NCI-H1694 (cell line): ENCODE measurements around the gene PIGW.

Experiments used
- DNase-seq: peaks from one replicate; lab custom pipeline; 2025; lab: John Stamatoyannopoulos, UW

The PIGW gene

DNA sequence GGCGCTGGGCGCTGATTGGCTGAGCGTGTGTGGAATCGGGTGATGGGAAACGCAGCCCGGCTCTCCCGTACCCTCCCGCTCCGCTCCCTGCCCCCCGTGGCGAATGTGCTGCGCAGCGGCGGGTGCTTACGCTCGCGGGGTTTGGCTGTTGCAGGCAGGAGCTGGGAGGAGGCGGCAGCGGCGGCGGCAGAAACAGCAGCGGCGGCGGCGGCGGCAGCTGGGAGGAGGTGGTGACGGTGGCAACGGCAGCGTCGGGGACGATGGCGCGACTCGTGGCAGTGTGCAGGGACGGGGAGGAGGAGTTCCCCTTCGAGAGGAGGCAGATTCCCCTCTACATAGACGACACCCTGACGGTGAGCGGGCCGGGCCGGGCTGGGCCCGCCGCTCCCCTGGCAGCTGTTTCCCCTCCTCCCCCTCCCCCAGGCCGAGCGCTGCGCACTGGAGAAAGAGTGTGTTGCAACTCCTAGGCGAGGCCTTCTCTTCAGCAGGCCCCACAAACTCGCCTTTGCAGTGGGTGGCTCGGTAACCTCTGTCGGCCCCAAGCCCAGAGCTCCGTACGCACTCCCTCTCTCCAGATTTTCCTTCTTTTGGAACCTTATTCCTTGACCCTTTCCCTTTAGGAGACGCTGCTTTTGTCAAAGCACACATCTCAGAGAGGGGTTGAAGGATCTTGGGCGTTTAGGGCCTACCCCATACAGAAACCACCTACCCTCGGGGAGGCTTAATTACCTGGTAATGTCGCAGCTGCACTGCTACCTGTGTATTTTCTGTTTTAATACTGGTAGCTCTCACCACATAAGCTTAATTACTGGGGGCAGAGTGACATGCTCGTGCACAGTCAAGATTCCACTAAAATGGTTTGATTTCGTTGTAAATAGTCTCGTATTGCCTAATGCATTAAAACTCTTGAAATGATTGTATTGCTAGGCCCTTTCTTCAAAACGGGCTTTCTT lies 11.0 kb downstream of the PIGW start:
- DNase-seq: peak; percentile 93

DNA sequence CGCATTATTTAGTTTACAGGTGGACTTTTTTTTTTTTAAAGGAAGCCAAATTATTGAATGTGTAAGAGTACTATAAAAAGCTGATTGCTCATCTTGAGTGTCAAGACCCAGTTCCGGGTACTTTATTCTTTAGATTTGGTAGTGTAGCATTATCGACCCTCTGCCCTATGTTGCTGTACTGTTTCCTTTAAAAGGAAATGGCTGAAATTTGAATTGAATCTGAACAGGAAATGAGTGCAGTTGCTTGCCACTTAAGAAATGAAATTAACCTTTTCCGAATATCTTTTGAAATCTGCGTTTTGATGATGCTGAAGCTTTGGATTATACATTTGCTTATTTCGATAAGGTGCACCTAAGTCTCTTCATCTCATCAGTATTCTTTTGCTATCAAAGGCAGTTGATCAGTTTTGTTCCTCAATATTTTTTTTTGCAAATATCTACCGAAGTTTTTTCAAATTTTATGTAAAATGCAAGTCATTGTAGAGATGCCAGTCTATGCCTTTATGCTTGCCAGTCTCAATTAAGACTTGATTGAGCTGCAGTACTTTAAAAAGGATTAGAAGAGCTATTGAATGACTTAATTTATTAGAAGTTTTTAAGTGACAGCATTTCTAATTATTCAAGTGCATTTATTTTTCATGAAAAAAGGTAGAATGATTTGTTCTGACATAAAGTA lies 11.8 kb downstream of the PIGW start:
- no peak for DNase-seq

DNA sequence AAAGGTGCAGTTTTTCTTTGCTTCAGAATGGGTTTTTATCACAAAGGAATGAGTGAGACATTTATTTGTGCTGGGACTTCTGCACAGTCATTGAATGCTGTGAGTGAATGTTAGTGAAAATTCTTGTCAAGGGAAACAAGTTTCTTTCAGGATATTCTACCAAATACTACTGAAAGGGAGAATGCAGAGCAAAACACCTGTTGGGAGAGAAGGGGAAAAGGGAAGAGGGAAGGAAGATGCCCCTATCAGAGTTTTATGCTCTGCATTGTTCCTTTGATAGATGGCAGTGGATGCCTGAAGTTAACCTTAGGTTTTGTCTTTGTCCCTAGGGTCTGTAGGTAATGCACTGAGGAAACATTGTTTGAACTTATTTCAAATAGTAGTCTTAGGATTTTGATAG lies 13.0 kb downstream of the PIGW start:
- DNase-seq: no peak

DNA sequence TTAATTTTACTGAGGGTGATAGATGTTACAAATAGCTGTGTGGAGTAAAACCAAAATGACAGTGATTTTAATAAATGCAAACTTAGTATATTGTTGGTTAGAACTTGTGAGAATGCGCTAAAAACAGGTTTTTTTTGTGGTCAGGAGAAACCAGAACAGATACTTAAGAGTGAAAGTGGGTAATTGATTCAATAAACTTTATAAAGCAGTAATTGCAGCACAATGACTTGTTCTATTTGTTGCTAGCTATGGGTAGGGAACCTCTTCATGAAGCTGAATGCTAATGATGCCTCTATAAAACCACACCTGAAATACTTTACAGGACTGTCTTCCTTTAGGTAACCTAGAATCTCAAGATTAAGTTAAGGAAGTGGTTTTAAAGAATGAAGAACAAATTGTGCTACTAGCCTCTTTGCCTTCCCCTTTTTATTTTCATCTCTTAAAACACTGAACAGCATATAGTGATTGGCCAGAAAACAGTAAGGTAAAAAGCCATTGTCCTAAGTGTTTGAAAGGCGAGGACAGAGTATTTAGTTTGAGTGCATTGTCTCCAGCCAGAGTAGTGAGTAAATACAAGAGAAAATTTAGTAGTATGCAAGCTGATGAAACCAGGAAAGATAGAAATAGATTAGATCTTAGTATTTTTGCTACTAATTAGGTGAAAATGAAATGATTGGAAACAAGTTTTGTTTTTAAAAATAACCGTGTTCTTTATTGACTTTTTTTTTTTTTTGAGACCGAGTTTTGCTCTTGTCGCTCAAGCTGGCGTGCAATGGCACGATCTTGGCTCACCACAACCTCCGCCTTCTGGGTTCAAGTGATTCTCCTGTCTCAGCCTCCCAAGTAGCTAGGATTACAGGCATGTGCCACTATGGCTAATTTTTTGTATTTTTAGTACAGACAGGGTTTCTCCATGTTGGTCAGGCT lies 16.0 kb downstream of the PIGW start:
- DNase-seq: no peak

DNA sequence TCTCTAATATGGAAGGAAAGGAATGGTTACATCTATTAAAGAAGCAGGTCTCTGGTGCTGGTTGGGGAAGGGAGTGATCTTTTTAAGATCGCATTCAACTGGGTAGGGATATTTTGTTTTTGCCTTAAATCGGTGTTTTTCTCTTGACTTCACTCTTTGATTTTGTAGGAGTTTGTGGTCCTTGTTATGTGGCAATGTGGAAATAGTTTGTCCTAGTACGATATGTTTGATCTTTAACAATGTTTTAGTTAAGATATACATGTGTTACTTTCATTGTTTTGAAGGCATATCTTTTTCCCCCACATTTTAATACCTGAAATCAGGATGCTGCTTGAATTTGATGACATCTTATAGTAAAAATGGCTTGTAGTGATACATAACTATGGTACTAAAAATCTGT lies 18.7 kb downstream of the PIGW start:
- DNase-seq: no peak

DNA sequence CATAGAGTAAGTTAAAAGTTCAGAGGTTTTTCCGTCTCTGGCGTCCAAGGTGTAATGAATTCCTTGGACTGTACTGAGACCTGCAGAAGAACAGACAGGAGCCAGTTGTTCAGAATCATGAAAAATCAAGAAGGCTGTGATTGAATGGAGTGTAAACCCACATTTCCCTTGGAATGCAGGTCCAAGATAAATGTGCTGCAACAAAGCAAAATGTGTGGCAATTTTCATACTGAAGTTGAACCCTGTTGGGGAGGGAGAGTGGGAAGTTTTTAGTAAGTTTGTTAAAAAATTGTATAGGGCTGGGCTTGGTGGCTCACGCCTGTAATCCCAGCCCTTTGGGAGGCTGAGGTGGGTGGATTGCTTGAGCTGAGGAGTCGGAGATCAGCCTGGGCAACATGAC lies 31.3 kb downstream of the PIGW start:
- no peak for DNase-seq

DNA sequence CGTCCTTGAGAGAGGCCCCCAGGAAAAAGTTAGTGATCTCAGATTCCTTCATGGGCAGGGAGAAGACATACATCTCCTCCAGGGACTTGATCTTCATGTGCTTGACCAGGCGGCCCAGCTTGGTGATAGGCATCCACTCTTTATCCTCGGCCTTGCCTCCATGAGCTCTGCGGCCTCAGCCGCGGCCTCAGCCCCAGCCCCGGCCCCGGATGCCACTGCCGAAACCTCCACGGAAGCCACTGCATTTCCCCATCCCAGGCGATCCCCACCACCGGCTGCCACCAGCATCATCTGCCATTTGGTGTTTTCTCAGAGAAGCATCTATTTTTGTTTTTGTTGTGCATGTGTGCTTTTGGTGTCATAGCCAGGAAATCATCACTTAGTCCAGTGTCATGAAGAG lies 40.2 kb downstream of the PIGW start:
- no peak for DNase-seq

DNA sequence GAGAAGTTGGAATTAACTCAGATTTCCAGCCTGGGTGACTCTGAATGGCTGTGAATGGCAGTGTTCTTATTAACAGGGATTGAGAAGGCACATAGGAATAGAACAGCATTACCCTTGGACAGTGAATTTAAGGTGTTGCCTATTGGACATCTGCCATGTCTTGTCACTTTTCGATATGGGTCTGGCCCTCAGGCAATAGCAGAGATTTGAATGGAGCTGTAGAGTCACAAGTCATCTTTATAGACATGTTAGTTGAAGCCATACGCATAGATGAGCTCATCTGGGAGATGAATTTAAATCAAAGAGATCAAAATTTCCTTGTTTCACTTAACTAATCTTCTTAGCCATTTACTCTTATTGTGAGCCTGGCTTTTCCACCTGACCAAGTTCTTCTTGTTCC lies 42.0 kb downstream of the PIGW start:
- no peak for DNase-seq

DNA sequence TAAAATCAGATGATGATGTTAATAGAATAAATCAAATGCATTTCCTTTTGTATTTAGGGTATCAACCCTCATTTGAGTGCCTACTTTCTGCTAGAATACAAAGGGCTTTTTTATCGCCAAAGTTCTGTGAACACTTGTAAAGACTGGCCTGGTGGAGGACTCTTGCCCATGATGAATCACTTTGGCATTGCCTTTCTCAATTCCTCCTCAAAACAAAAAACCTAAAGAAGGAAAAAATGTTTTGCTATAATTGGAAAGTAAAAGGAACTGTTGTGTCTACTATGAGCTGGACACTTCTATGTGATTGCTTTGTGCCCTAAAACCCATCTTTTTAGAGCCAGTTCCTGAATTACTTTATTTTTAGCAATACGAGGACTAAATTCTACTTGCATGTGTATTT lies 43.9 kb downstream of the PIGW start:
- DNase-seq: no peak

DNA sequence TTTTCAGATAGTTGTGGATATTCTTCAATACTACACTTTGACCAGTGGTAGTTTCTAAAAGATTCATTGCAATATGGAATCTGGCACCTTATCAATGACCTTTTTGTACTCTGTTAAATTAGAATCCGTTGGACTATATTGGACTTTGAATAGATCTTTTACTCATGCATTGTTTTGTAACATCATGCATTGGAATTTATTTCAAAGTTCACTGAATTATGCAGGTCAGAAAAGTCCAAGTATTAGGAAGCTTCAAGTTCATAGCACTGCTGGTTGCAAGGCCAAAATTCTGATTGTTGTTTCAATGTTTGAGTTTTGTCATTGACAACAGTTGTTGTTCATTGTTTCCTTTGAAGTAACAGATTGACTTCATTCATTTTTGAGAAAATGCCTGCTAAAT lies 49.0 kb downstream of the PIGW start:
- DNase-seq: no peak

DNA sequence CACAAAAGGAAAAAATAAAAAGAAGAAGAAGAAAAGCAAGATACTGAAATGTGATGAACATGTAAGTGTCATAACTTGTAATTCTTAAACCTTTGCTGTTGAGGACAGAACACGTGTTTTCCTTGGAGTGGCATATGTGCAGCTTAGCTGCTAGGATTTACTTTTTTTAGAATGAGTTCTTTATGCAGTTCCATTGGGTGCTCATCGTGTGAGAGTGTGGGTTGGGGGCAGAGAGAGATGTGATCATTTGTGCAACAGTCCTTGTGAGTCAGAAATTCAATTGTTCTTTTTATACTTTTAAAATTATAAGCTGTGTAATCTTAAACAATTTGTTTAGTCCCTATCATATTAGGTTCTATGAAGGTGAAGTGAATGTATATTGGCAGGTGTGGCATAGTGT lies 51.4 kb downstream of the PIGW start:
- no peak for DNase-seq
